Upper lobe of left lung (tissue), 4 donors: ENCODE results near the gene FOXJ1.

Experiments
- EP300 ChIP-seq, 4 donors: sonication (generic); formaldehyde crosslinking; IDR thresholded peaks; one replicate each; pipeline ENCODE4 v1.5.1; 2017; ENCODE audit warnings: antibody characterized with exemption in 4 of 4, control low read depth in 2 of 4
- TF ChIP-seq, protein P1 (sequence below), 6 experiments: fragments of 450-650 bp in 4 of 6; fragments of 200-600 bp in 2 of 6; sonication (generic) in 2 of 6; IDR thresholded peaks; one replicate each; pipeline ENCODE4 v1.5.1; 2016 to 2019; ENCODE audit warnings: antibody characterized with exemption in 6 of 6

DNA sequence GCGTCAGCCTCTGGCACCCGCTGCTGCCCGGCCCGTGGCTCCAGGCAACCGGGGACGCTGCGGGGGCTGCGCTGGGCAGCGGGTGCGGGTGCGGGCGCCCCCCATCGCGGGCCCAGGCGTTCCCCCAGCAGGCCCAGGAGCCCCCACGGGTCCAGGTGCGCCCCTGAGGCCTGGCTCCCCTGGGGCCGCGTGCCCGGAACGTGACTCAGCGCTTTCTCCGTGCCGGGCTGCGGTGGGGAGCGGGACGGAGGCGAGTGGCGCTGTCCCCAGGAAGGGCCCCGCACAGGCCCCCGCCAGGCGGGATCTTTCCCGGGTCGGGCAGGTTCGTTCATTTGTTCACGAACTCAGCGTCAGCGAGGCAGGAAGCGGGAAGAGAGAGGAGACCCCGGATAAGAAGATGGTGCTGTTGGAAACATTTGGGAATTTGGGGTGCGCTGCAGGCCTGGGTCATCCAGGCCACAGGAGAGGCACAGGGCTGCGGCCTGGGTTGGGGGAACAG is 19.1 kb downstream of the FOXJ1 start:
- TF ChIP-seq, protein P1, sequence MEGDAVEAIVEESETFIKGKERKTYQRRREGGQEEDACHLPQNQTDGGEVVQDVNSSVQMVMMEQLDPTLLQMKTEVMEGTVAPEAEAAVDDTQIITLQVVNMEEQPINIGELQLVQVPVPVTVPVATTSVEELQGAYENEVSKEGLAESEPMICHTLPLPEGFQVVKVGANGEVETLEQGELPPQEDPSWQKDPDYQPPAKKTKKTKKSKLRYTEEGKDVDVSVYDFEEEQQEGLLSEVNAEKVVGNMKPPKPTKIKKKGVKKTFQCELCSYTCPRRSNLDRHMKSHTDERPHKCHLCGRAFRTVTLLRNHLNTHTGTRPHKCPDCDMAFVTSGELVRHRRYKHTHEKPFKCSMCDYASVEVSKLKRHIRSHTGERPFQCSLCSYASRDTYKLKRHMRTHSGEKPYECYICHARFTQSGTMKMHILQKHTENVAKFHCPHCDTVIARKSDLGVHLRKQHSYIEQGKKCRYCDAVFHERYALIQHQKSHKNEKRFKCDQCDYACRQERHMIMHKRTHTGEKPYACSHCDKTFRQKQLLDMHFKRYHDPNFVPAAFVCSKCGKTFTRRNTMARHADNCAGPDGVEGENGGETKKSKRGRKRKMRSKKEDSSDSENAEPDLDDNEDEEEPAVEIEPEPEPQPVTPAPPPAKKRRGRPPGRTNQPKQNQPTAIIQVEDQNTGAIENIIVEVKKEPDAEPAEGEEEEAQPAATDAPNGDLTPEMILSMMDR (IDR thresholded peaks at IDR 0.05), result no peak
- no peak for TF ChIP-seq EP300 (IDR thresholded peaks at IDR 0.05)
